Measurements from ENCODE around the gene ZNF398. TPM values are rescaled to one million over a fixed set of nuclear protein-coding genes. Genes with fewer than 3 reads are reported as not detected.

Gene ZNF398
- total RNA-seq, 2 experiments from 2014 or later: 4.3 to 5.0 TPM

DNA sequence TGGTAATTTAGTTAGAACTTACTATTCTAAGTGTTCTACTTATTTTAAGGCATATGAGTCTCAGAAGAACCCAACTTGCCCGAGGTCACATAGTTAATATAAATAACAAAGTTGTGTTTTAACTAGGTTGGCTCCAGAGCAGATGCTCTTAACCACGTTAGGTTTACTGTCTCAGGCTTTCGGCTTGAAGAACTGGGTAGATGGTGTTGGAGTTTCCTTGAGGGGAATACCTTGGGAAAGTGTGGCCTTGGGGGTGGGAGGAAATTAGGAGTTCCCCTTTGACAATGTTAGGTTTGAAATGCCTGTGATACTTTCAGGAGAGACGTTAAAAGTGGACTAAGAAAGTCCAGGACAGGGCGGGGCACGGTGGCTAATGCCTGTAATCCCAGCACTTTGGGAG, 9.6 kb downstream of the ZNF398 start:
- H3K9me3 Mint-ChIP-seq: no peaks in the 10 kb centered on the region
- H3K36me3 Mint-ChIP-seq (ENCODE audit: low read depth): peaks cover 32% of the 10 kb centered on the region
- no peak overlapping the region for H3K27ac Mint-ChIP-seq
- CTCF ChIA-PET: interaction anchor here (0.6 kb wide), 2 partner anchors 38 to 490 kb away, joined by 3 to 5 read pairs; no protein-coding TSS in a partner anchor
- H3K27me3 Mint-ChIP-seq (ENCODE audit: low read depth): no peaks in the 10 kb centered on the region
- DNase-seq: no peak
- H3K4me3 Mint-ChIP-seq: no peak overlapping the region
- intact Hi-C loops (cut with micrococcal nuclease): no loop called here
- peaks cover 31% of the 10 kb centered on the region for H3K4me1 Mint-ChIP-seq (ENCODE audit: low read depth)

DNA sequence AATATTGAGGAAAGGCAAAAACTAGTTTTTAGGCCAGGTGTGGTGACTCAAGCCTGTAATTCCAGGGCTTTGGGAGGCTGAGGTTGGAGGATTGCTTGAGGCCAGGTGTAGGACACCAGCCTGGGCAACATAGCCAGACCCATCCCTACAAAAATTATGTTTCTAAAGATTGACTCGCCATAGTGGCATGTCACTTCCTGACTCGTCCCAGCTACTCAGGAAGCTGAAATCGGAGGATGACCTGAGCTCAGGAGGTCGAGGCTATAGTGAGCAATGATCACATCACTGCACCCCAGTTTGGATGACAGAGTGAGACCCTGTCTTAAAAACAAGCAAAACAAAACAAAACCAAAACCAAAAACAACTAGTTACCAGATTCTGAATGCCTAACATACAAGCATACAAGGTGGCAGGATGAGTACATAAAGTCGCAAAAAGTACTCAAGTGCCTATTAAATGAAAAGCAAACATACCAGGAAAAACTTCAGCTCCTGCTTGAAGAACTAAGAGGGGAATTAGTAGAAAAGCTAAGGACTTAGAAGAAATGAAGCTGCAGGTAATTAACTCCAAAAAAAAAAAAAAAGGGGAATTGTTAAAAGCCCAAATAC, 14.1 kb downstream of the ZNF398 start:
- peaks cover 20% of the 10 kb centered on the region for H3K36me3 Mint-ChIP-seq (ENCODE audit: low read depth)
- CTCF ChIA-PET: interaction anchor here (0.9 to 1.4 kb wide), 2 partner anchors 35 to 80 kb away, joined by 3 read pairs; no protein-coding TSS in a partner anchor
- peak; percentile 31 for DNase-seq
- H3K4me3 Mint-ChIP-seq: no peak overlapping the region
- peak overlapping the region; percentile 78 for H3K27ac Mint-ChIP-seq
- intact Hi-C loops (cut with micrococcal nuclease): no loop called here
- peaks cover 30% of the 10 kb centered on the region for H3K4me1 Mint-ChIP-seq (ENCODE audit: low read depth)
- H3K9me3 Mint-ChIP-seq: no peaks in the 10 kb centered on the region
- H3K27me3 Mint-ChIP-seq (ENCODE audit: low read depth): no peaks in the 10 kb centered on the region

DNA sequence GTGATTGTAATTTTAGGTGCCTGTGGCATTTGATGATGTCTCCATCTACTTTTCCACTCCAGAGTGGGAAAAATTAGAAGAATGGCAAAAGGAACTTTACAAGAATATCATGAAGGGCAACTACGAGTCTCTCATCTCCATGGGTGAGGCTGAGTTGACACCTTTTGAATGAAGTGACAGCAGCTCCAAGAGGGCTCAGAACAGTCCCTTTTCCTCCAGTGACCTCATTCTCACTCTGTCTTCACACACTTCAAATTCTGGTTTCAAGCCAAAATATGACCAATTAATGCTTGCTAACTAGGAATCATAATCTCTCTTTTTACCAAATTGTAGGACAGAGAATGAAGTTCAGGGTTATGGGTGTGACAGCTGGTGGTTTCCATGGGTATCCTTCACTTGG, 18.9 kb downstream of the ZNF398 start:
- peaks cover 8% of the 10 kb centered on the region for H3K4me1 Mint-ChIP-seq (ENCODE audit: low read depth)
- CTCF ChIA-PET: interaction anchor here (0.6 to 1.1 kb wide), 2 partner anchors 11 to 24 kb away, joined by 4 to 5 read pairs; no protein-coding TSS in a partner anchor
- H3K4me3 Mint-ChIP-seq: no peak overlapping the region
- no peak for DNase-seq
- intact Hi-C loops (cut with micrococcal nuclease): no loop called here
- no peaks in the 10 kb centered on the region for H3K9me3 Mint-ChIP-seq
- peaks cover 16% of the 10 kb centered on the region for H3K36me3 Mint-ChIP-seq (ENCODE audit: low read depth)
- no peaks in the 10 kb centered on the region for H3K27me3 Mint-ChIP-seq (ENCODE audit: low read depth)
- no peak overlapping the region for H3K27ac Mint-ChIP-seq

DNA sequence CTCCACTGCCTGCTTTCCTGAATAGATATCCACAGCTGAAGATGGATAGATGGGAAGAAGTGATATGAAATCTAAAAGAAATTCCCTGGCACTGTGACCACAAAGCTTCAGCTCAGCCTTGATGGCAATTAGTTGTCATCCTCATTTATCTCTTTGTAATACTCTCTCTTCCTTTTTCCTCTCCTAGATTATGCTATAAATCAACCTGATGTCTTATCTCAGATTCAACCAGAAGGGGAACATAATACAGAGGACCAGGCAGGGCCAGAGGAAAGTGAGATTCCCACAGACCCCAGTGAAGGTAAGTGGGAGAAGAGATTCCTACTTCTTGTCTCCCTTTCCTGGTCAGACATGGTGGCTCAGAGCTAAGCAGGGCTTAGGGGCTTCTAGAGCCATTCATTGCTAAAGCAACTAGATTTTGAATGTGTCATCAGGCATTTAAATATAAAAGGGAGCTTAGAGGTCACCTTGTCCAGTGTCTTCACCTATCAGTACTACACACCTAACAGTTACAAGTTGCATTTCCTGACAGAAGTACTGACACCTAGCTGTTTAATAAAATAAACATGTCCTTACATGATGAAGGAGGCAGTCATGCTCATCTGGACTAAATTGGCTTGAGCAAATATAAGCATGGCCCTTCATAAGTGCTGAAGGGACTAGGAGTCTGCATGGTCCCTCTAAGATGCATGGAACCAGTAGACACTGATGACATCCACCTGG, 19.5 kb downstream of the ZNF398 start:
- Mint-ChIP-seq H3K4me3 (no peak overlapping the region), H3K27ac (no peak overlapping the region), H3K4me1 (ENCODE audit: low read depth) (peaks cover 4% of the 10 kb centered on the region), H3K27me3 (ENCODE audit: low read depth) (no peaks in the 10 kb centered on the region), H3K36me3 (ENCODE audit: low read depth) (peaks cover 12% of the 10 kb centered on the region), H3K9me3 (no peaks in the 10 kb centered on the region)
- DNase-seq: no peak
- CTCF ChIA-PET: interaction anchor here (1.1 kb wide), 1 partner anchor 10 kb away, joined by 4 read pairs; no protein-coding TSS in a partner anchor
- intact Hi-C loops (cut with micrococcal nuclease): no loop called here

DNA sequence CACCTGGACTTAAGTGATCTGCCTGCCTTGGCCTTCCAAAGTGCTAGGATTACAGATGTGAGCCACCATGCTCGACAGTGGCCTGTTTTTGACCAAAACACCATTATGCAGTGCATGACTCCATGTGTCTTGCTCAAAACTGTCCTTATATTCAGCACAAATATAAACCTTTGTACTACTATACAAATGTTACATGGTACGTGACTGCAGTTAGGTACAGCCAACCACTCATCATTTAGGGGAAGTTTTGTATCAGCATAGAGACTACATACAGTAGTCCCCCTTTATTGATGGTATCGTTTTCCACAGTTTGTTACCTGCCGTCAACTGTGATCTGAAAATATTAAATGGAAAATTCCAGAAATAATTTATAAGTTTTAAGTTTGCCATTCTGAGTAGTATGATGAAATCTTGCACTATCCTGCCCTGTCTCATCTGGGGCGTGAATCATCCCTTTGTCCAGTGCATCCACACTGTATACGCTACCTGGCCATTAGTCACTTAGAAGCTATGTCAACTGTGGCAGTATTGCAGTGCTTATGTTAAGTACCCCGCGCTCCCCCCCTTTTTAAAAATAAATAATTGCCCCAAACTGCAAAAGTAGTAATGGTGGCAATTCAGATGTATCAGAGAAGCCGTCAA, 24.8 kb downstream of the ZNF398 start:
- Mint-ChIP-seq H3K27ac (peak overlapping the region; percentile 56), H3K9me3 (no peaks in the 10 kb centered on the region), H3K4me1 (ENCODE audit: low read depth) (no peaks in the 10 kb centered on the region), H3K4me3 (no peak overlapping the region), H3K27me3 (ENCODE audit: low read depth) (no peaks in the 10 kb centered on the region), H3K36me3 (ENCODE audit: low read depth) (peaks cover 14% of the 10 kb centered on the region)
- CTCF ChIA-PET: no interaction called here
- intact Hi-C loops (cut with micrococcal nuclease): no loop called here
- DNase-seq: no peak

- no peak for DNase-seq
- Mint-ChIP-seq H3K4me3 (no peak overlapping the region), H3K27me3 (ENCODE audit: low read depth) (no peaks in the 10 kb centered on the region), H3K36me3 (ENCODE audit: low read depth) (peaks cover 15% of the 10 kb centered on the region), H3K4me1 (ENCODE audit: low read depth) (no peaks in the 10 kb centered on the region), H3K9me3 (no peaks in the 10 kb centered on the region), H3K27ac (peak overlapping the region; percentile 56)
- CTCF ChIA-PET: no interaction called here
- intact Hi-C loops (cut with micrococcal nuclease): no loop called here
Measured at GRCh38 chr7:149172534-149172920, 25.3 kb downstream of the ZNF398 start.

DNA sequence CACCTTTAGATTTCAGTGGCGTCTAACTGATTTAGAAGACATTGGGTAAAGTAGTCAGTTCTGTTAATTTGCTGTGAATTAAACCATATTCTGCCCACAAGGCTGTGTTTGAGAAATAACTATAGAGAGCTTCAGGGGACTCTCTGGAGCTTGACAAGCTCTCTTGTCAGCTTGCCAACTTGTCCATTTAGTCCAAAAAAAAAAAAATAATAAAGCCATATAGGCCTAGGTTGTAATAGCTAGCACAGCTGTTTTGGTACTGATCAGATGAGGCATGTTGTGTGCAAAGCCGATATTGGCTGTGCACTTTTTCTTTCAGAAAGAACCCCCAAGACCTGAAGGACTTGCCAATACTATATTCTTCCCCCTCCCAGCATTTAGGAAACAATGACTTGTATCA, 27.9 kb downstream of the ZNF398 start:
- Mint-ChIP-seq H3K36me3 (ENCODE audit: low read depth) (peaks cover 26% of the 10 kb centered on the region), H3K4me1 (ENCODE audit: low read depth) (no peaks in the 10 kb centered on the region)

DNA sequence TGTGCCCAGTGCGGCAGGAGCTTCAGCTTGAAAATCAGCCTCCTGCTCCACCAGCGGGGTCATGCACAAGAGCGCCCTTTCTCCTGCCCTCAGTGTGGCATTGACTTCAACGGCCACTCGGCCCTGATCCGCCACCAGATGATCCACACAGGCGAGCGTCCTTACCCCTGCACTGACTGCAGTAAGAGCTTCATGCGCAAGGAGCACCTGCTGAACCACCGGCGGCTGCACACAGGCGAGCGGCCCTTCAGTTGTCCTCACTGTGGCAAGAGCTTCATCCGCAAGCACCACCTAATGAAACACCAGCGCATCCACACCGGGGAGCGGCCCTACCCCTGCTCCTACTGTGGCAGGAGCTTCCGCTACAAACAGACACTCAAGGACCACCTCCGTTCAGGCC, 32.0 kb downstream of the ZNF398 start:
- no peak for DNase-seq
- H3K9me3 Mint-ChIP-seq: no peaks in the 10 kb centered on the region
- H3K27ac Mint-ChIP-seq: no peak overlapping the region
- CTCF ChIA-PET: interaction anchor here (1.4 kb wide), 2 partner anchors 16 to 30 kb away, joined by 4 read pairs; partner anchors contain the start of gene ZNF282
- H3K4me3 Mint-ChIP-seq: no peak overlapping the region
- peaks cover 3% of the 10 kb centered on the region for H3K4me1 Mint-ChIP-seq (ENCODE audit: low read depth)
- H3K36me3 Mint-ChIP-seq (ENCODE audit: low read depth): peaks cover 29% of the 10 kb centered on the region
- no peaks in the 10 kb centered on the region for H3K27me3 Mint-ChIP-seq (ENCODE audit: low read depth)
- intact Hi-C loops (cut with micrococcal nuclease): no loop called here

More for the DNA sequence above, 27.9 kb downstream of the ZNF398 start:
- CTCF ChIA-PET: interaction anchor here (0.6 kb wide), 1 partner anchor 88 kb away, joined by 3 read pairs; no protein-coding TSS in a partner anchor
- Mint-ChIP-seq H3K27me3 (ENCODE audit: low read depth) (no peaks in the 10 kb centered on the region), H3K4me3 (no peak overlapping the region), H3K9me3 (no peaks in the 10 kb centered on the region), H3K27ac (no peak overlapping the region)
- no peak for DNase-seq
- intact Hi-C loops (cut with micrococcal nuclease): no loop called here

- H3K36me3 Mint-ChIP-seq (ENCODE audit: low read depth): peaks cover 29% of the 10 kb centered on the region
- intact Hi-C loops (cut with micrococcal nuclease): no loop called here
- CTCF ChIA-PET: interaction anchor here (0.7 kb wide), 1 partner anchor 37 kb away, joined by 4 read pairs; no protein-coding TSS in a partner anchor
Measured at GRCh38 chr7:149180722-149181449, 33.6 kb downstream of the ZNF398 start.

GRCh38 chr7:149181450-149181790, 34.2 kb downstream of the ZNF398 start:
- peaks cover 3% of the 10 kb centered on the region for H3K4me1 Mint-ChIP-seq (ENCODE audit: low read depth)
- peaks cover 27% of the 10 kb centered on the region for H3K36me3 Mint-ChIP-seq (ENCODE audit: low read depth)

More at GRCh38 chr7:149180722-149181449, 33.6 kb downstream of the ZNF398 start:
- Mint-ChIP-seq H3K9me3 (no peaks in the 10 kb centered on the region), H3K27me3 (ENCODE audit: low read depth) (no peaks in the 10 kb centered on the region), H3K27ac (no peak overlapping the region), H3K4me1 (ENCODE audit: low read depth) (peaks cover 3% of the 10 kb centered on the region), H3K4me3 (no peak overlapping the region)
- no peak for DNase-seq

GRCh38 chr7:149184274-149184673, 37.0 kb downstream of the ZNF398 start:
- no peak for DNase-seq
- H3K27ac Mint-ChIP-seq: no peak overlapping the region
- intact Hi-C loops (cut with micrococcal nuclease): no loop called here
- peaks cover 9% of the 10 kb centered on the region for H3K36me3 Mint-ChIP-seq (ENCODE audit: low read depth)
- CTCF ChIA-PET: no interaction called here
- peaks cover 3% of the 10 kb centered on the region for H3K4me1 Mint-ChIP-seq (ENCODE audit: low read depth)
- H3K27me3 Mint-ChIP-seq (ENCODE audit: low read depth): no peaks in the 10 kb centered on the region
- no peaks in the 10 kb centered on the region for H3K9me3 Mint-ChIP-seq
- H3K4me3 Mint-ChIP-seq: no peak overlapping the region

More at GRCh38 chr7:149181450-149181790, 34.2 kb downstream of the ZNF398 start:
- no peaks in the 10 kb centered on the region for H3K9me3 Mint-ChIP-seq
- no peak for DNase-seq
- intact Hi-C loops (cut with micrococcal nuclease): no loop called here
- H3K4me3 Mint-ChIP-seq: no peak overlapping the region
- no peak overlapping the region for H3K27ac Mint-ChIP-seq
- CTCF ChIA-PET: interaction anchor here (0.5 kb wide), 1 partner anchor 527 kb away, joined by 4 read pairs; no protein-coding TSS in a partner anchor
- no peaks in the 10 kb centered on the region for H3K27me3 Mint-ChIP-seq (ENCODE audit: low read depth)

DNA sequence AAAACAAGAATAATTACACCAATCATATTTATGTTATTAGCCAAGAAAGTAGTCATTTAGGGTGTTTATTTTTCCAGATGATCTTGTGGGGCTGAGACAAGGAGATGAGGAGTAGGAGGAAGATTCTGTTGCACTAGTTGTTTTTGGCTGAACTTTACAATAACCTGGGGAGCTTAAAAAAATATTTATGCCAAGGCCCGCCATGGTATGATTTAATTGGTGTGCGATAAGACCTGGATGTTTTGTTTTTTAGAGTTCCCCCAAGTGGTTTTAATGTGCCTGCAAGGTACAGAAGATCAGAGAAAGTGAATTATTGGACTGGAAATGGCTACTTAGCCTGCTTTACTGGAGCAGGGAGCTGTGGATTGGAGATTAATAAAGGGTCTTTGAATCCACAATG, 41.0 kb downstream of the ZNF398 start:
- intact Hi-C loops (cut with micrococcal nuclease): no loop called here
- H3K4me1 Mint-ChIP-seq (ENCODE audit: low read depth): peaks cover 3% of the 10 kb centered on the region
- DNase-seq: no peak
- peaks cover 1% of the 10 kb centered on the region for H3K36me3 Mint-ChIP-seq (ENCODE audit: low read depth)
- H3K27ac Mint-ChIP-seq: no peak overlapping the region
- H3K27me3 Mint-ChIP-seq (ENCODE audit: low read depth): no peaks in the 10 kb centered on the region
- no peak overlapping the region for H3K4me3 Mint-ChIP-seq
- CTCF ChIA-PET: no interaction called here
- no peaks in the 10 kb centered on the region for H3K9me3 Mint-ChIP-seq

All from activated naive CD4-positive, alpha-beta T cell treated with anti-CD3 and anti-CD28 coated beads for 36 hours (primary cell).